NCI-H510A (cell line): Measurements from ENCODE around the gene FAM219A.

Experiments used
- DNase-seq: peaks from one replicate; lab custom pipeline; 2025; lab: John Stamatoyannopoulos, UW

Gene FAM219A

DNA sequence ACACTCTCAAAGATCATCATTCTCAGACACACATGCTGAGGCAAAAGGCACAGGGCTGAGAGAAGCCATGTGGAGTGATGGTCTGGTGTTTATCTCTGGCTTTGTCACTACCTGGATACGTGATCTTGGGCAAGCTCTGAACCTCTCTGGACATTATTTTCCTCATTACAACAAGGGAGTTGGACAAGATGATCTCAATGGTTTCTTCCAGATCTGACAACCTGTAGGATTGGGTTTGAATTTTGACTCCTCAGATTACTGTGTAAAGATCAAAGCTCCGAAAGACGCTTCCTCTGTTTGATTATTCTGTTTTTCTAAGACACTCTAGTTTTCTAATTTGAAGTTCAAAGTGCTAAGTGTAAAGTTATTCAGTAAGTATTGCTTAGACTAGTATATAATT is 109.0 kb downstream of the FAM219A start:
- no peak for DNase-seq
